RWPE2 (cell line): ENCODE results near the gene FABP1.

ENCODE experiments used
- ATAC-seq: fragments of 200-7000 bp; cut with Tn5 transposase; 3 replicates; pipeline ENCODE4 v1.9.1; 2021; ENCODE audit warnings: low read depth
- DNase-seq: peaks from one replicate; pipeline ENCODE4 v3.0.0-alpha.2; 2020; ENCODE audit warnings: low spot score
- H3K27ac ChIP-seq: fragments of 450-650 bp; 2 replicates; pipeline ENCODE4 v1.5.1; 2017; ENCODE audit warnings: mild to moderate bottlenecking; ENCODE audit not compliant: poor library complexity, severe bottlenecking
- H3K27me3 ChIP-seq: fragments of 250-450 bp; sonication (Bioruptor Pico); 2 replicates; pipeline ENCODE4 v1.5.1; 2021; ENCODE audit warnings: mild to moderate bottlenecking, moderate library complexity; ENCODE audit not compliant: insufficient read depth, poor library complexity, severe bottlenecking
- H3K36me3 ChIP-seq: fragments of 250-450 bp; sonication (Bioruptor Pico); 2 replicates; pipeline ENCODE4 v1.5.1; 2020; ENCODE audit warnings: low read depth, mild to moderate bottlenecking, moderate library complexity
- H3K4me1 ChIP-seq: fragments of 250-450 bp; sonication (Bioruptor Pico); 2 replicates; pipeline ENCODE4 v1.5.1; 2021; ENCODE audit warnings: mild to moderate bottlenecking, moderate library complexity; ENCODE audit not compliant: insufficient read depth, poor library complexity, severe bottlenecking
- H3K4me3 ChIP-seq: fragments of 250-450 bp; sonication (Bioruptor Pico); 2 replicates; pipeline ENCODE4 v1.5.1; 2021; ENCODE audit warnings: mild to moderate bottlenecking, moderate library complexity; ENCODE audit not compliant: severe bottlenecking
- H3K9me3 ChIP-seq: fragments of 250-450 bp; sonication (Bioruptor Pico); 2 replicates; pipeline ENCODE4 v1.5.1; 2021; ENCODE audit warnings: mild to moderate bottlenecking, moderate library complexity; ENCODE audit not compliant: severe bottlenecking
- CTCF ChIP-seq: fragments of 450-650 bp; IDR thresholded peaks from one replicate; pipeline ENCODE4 v1.5.1; 2017; ENCODE audit warnings: mild to moderate bottlenecking, moderate library complexity; ENCODE audit not compliant: poor library complexity, severe bottlenecking

Gene FABP1

DNA sequence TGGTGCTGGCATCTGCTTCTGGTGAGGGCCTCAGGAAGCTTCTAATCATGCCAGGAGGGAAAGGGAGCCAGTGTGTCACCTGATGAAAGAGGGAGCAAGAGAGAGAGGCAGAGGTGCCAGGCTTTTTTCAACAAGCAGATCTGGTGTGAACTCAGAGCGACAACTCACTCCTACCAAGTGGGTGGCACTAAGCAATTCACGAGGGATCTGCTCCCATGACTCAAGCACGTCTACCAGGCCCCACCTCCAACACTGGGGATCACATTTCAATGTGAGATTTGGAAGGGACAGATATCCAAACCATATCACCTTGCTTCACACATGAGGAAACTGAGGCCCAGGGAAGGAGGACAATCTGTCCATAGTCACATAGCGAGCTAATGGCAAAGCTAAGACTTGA lies 19.1 kb downstream of the FABP1 start:
- Histone ChIP-seq H3K9me3 (no peaks in the 10 kb centered on the region), H3K27me3 (peaks cover 4% of the 10 kb centered on the region), H3K4me1 (no peaks in the 10 kb centered on the region), H3K27ac (no peak overlapping the region), H3K36me3 (no peaks in the 10 kb centered on the region), H3K4me3 (no peak overlapping the region)
- no peak for TF ChIP-seq CTCF
- ATAC-seq (no peak), DNase-seq (no peak)

GRCh38 chr2:88100489-88100858 lies 27.4 kb downstream of the FABP1 start:
- H3K4me1 ChIP-seq = peaks cover 6% of the 10 kb centered on the region
- H3K9me3 ChIP-seq = no peaks in the 10 kb centered on the region
- H3K36me3 ChIP-seq = no peaks in the 10 kb centered on the region
- TF ChIP-seq CTCF = no peak
- peaks cover 4% of the 10 kb centered on the region for H3K27me3 ChIP-seq
- no peak overlapping the region for H3K27ac ChIP-seq
- ATAC-seq = peak; percentile 60; the same call in 2 of the 3 replicates
- no peak for DNase-seq
- H3K4me3 ChIP-seq = no peak overlapping the region

DNA sequence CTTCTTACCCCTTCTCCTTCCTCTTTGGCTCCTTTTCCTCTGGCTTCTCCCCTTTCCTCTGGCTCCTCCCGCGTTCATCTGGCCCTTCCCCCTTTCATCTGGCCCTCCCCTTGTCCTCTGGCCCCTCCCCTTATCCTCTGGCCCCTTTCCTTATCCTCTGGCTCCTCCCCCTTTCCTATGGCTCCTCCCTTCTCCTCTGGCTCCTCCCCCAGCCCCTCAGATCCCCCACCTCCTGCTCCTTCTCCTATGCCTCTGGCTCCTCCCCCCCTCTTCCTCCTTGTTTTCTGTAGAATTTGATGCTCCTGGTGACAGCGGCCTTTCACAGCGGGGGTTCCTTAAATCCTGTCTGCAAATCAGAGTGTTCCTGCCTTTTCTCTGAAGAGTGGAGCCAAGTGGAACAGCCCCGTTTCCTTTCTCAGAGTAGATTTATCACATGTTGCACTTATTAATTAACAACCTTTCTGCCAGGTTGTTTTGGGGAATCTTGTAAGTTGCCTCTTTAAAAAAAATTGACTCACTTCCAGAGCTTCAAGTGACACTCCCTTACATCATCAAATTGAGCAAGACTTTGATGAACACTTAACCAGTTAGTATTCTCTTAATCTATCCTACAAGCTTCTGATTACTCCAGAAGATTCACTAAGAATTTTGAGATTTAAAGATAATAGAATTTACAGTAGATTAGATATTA lies 27.9 kb downstream of the FABP1 start:
- Histone ChIP-seq H3K27me3 (peaks cover 2% of the 10 kb centered on the region), H3K9me3 (no peaks in the 10 kb centered on the region), H3K4me3 (no peak overlapping the region), H3K27ac (no peak overlapping the region), H3K4me1 (peaks cover 6% of the 10 kb centered on the region), H3K36me3 (no peaks in the 10 kb centered on the region)
- ATAC-seq (peak; percentile 58; the same call in 2 of the 3 replicates), DNase-seq (no peak)
- TF ChIP-seq CTCF = no peak

DNA sequence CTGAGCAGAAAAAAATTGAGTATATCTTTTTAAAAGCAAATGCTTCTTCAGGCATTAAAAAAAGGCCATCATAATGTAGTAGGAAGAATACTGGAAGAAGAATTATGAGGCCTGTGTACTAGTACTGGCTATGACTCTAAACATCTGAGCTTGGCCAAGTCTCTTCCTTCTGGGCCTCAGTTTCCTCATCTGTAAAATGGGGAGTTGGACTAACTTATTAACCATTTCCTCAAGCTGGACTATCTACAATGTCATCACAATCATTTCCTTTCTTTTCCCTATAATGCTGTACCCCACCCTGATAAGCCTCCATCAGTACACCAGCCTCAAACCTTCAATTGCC lies 29.3 kb downstream of the FABP1 start:
- no peak overlapping the region for H3K4me3 ChIP-seq
- H3K36me3 ChIP-seq = no peaks in the 10 kb centered on the region
- H3K4me1 ChIP-seq = peaks cover 6% of the 10 kb centered on the region
- H3K9me3 ChIP-seq = no peaks in the 10 kb centered on the region
- ATAC-seq (no peak), DNase-seq (no peak)
- no peak overlapping the region for H3K27ac ChIP-seq
- no peak for TF ChIP-seq CTCF
- no peaks in the 10 kb centered on the region for H3K27me3 ChIP-seq

- no peak overlapping the region for H3K4me3 ChIP-seq
- no peak for DNase-seq
- no peaks in the 10 kb centered on the region for H3K9me3 ChIP-seq
- H3K4me1 ChIP-seq = peaks cover 6% of the 10 kb centered on the region
- H3K36me3 ChIP-seq = no peaks in the 10 kb centered on the region
- H3K27ac ChIP-seq = no peak overlapping the region
- no peaks in the 10 kb centered on the region for H3K27me3 ChIP-seq
- no peak for TF ChIP-seq CTCF
- no peak for ATAC-seq
Measured at GRCh38 chr2:88097891-88098557, 29.8 kb downstream of the FABP1 start.
